Lower leg skin (tissue), 3 donors: ENCODE results near the gene PDXP.

Experiments used
- POLR2A ChIP-seq, 2 donors: fragments of 450-650 bp; IDR thresholded peaks; one replicate each; pipeline ENCODE4 v1.6.1; 2016 to 2017; ENCODE audit warnings: antibody characterized with exemption in 2 of 2, mild to moderate bottlenecking in 1 of 2, moderate library complexity in 1 of 2
- TF ChIP-seq, protein P1 (sequence below), 3 donors: fragments of 450-650 bp; IDR thresholded peaks; one replicate each; pipeline ENCODE4 v1.5.1; 2016; ENCODE audit warnings: antibody characterized with exemption in 3 of 3, mild to moderate bottlenecking in 3 of 3, moderate library complexity in 2 of 3

DNA sequence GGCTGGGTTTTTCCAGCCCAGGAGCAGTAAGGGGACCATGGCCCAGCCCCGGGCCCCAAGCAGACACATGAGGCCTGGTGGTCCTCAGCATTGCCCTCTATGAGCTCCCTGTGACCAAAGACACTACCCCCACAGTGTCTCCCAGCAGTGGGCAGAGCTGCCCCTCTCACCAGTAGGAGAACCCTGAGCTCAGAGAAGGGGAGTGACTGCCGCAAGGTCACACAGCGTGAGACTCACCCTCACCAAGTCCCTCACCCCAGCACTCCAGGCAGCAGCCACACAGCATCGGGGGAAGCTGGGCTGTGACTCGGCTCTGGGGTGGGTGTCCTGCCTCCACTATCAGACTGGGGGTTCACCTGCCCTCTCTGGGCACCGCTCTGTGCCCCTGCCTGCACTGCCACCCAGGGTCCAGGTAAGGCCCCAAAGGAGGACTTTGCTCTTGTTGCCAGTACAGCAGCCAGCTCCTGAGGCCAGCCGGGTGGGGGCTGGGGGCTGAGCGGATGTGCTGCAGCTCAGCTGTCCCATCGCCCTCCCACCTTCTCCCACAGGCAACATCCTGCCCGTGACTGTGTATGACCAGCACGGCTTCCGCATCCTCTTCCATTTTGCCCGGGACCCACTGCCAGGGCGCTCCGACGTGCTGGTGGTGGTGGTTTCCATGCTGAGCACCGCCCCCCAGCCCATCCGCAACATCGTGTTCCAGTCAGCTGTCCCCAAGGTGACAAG, 26.9 kb upstream of the PDXP start:
- TF ChIP-seq, protein P1, sequence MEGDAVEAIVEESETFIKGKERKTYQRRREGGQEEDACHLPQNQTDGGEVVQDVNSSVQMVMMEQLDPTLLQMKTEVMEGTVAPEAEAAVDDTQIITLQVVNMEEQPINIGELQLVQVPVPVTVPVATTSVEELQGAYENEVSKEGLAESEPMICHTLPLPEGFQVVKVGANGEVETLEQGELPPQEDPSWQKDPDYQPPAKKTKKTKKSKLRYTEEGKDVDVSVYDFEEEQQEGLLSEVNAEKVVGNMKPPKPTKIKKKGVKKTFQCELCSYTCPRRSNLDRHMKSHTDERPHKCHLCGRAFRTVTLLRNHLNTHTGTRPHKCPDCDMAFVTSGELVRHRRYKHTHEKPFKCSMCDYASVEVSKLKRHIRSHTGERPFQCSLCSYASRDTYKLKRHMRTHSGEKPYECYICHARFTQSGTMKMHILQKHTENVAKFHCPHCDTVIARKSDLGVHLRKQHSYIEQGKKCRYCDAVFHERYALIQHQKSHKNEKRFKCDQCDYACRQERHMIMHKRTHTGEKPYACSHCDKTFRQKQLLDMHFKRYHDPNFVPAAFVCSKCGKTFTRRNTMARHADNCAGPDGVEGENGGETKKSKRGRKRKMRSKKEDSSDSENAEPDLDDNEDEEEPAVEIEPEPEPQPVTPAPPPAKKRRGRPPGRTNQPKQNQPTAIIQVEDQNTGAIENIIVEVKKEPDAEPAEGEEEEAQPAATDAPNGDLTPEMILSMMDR (IDR thresholded peaks at IDR 0.05), result no peak
- TF ChIP-seq POLR2A (IDR thresholded peaks at IDR 0.05), result no peak
